HepG2 (cell line): Measurements from ENCODE around the gene RGL3. TPM values are rescaled to one million over a fixed set of nuclear protein-coding genes. Genes with fewer than 3 reads are reported as not detected.

Experiments
- HCFC1 ChIP-seq: fragments of 150-350 bp; IDR thresholded peaks from 2 replicates; pipeline ENCODE4 v1.6.1; 2014; ENCODE audit warnings: low read depth, low read length
- HNRNPUL1 ChIP-seq: fragments of 200-400 bp; formaldehyde crosslinking; IDR thresholded peaks from 2 replicates; pipeline ENCODE4 v1.6.1; 2017; ENCODE audit warnings: low read depth, mild to moderate bottlenecking, low read length, moderate library complexity
- KMT2A ChIP-seq: sonication (generic); formaldehyde crosslinking; IDR thresholded peaks from 2 replicates; pipeline ENCODE4 v1.4.0; 2020; ENCODE audit warnings: missing genetic modification reagents
- SAFB2 ChIP-seq: sonication (generic); formaldehyde crosslinking; IDR thresholded peaks from 2 replicates; pipeline ENCODE4 v1.5.1; 2020; ENCODE audit warnings: missing genetic modification reagents, low read depth, mild to moderate bottlenecking, borderline replicate concordance
- SMARCE1 ChIP-seq: fragments of 450-650 bp; IDR thresholded peaks from 2 replicates; pipeline ENCODE4 v1.6.1; 2017; ENCODE audit warnings: borderline replicate concordance
- STAG1 ChIP-seq: sonication (generic); formaldehyde crosslinking; IDR thresholded peaks from 2 replicates; pipeline ENCODE4 v1.4.0; 2020; ENCODE audit warnings: missing genetic modification reagents
- ZEB1 ChIP-seq: IDR thresholded peaks from 2 replicates; pipeline ENCODE4 v1.6.1; 2012; ENCODE audit warnings: mild to moderate bottlenecking, low read depth, inconsistent platforms; ENCODE audit not compliant: insufficient replicate concordance
- ZNF260 ChIP-seq: sonication (generic); formaldehyde crosslinking; IDR thresholded peaks from 2 replicates; pipeline ENCODE4 v1.4.0; 2020; ENCODE audit warnings: missing genetic modification reagents, low read depth, mild to moderate bottlenecking, borderline replicate concordance
- ZNF318 ChIP-seq: sonication (generic); formaldehyde crosslinking; IDR thresholded peaks from 2 replicates; pipeline ENCODE4 v1.4.0; 2020; ENCODE audit warnings: mild to moderate bottlenecking, missing genetic modification reagents
- ZNF510 ChIP-seq: sonication (generic); formaldehyde crosslinking; IDR thresholded peaks from 2 replicates; pipeline ENCODE4 v1.4.0; 2020; ENCODE audit warnings: low read depth, mild to moderate bottlenecking, missing genetic modification reagents
- ZNF792 ChIP-seq: IDR thresholded peaks from 2 replicates; pipeline ENCODE4 v1.6.1; 2016
- polyA plus RNA-seq, 8 experiments: library from polyadenylated mRNA; depleted of rRNA in 3 of 8; stranded (reverse) in 7 of 8; unstranded in 1 of 8; fragments of >200 nt; fragmentation: Illumina TruSeq in 4 of 8; extraction: Trizol in 4 of 8; gene quantifications; 2 replicates each; pipeline versions ENCODE4 v1.2.1 to v1.2.3, GENCODE V29; 2011 to 2016; ENCODE audit warnings: low read depth in 4 of 8, missing spikeins in 1 of 8, mixed read lengths in 1 of 8; ENCODE audit not compliant: insufficient read depth in 1 of 8
- total RNA-seq, 5 experiments: library from RNA; depleted of rRNA; stranded (reverse); fragments of >200 nt; fragmentation: Illumina TruSeq; extraction: Trizol; gene quantifications; 2 replicates each; pipeline ENCODE4 v1.2.3, GENCODE V29; 2016; ENCODE audit warnings: low read depth in 1 of 5
- TF ChIP-seq, protein P1 (sequence below): sonication (generic); formaldehyde crosslinking; IDR thresholded peaks from 2 replicates; pipeline ENCODE4 v1.5.1; 2020; ENCODE audit warnings: mild to moderate bottlenecking, missing genetic modification reagents, moderate library complexity
- TF ChIP-seq, protein P2 (sequence below): IDR thresholded peaks from 2 replicates; pipeline ENCODE4 v1.6.1; 2016; ENCODE audit warnings: missing compliant biosample characterization, missing genetic modification reagents, borderline replicate concordance

RGL3 gene
- total and polyA plus RNA-seq, 2 of the 13 experiments (the other 11 are each of a cell fraction or from before 2014, with no cell fraction given) = 4.2 to 7.6 TPM

- TF ChIP-seq ZNF318 (CRISPR knock-in tag) (no peak), SMARCE1 (no peak), ZNF260 (CRISPR knock-in tag) (no peak), SAFB2 (CRISPR knock-in tag) (no peak), ZNF510 (CRISPR knock-in tag) (no peak), HNRNPUL1 (no peak), ZEB1 (no peak), KMT2A (no peak), STAG1 (CRISPR knock-in tag) (no peak), ZNF792 (no peak), HCFC1 (no peak)
- TF ChIP-seq, protein P1, sequence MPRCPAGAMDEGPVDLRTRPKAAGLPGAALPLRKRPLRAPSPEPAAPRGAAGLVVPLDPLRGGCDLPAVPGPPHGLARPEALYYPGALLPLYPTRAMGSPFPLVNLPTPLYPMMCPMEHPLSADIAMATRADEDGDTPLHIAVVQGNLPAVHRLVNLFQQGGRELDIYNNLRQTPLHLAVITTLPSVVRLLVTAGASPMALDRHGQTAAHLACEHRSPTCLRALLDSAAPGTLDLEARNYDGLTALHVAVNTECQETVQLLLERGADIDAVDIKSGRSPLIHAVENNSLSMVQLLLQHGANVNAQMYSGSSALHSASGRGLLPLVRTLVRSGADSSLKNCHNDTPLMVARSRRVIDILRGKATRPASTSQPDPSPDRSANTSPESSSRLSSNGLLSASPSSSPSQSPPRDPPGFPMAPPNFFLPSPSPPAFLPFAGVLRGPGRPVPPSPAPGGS (CRISPR knock-in tag) = no peak
- TF ChIP-seq, protein P2, sequence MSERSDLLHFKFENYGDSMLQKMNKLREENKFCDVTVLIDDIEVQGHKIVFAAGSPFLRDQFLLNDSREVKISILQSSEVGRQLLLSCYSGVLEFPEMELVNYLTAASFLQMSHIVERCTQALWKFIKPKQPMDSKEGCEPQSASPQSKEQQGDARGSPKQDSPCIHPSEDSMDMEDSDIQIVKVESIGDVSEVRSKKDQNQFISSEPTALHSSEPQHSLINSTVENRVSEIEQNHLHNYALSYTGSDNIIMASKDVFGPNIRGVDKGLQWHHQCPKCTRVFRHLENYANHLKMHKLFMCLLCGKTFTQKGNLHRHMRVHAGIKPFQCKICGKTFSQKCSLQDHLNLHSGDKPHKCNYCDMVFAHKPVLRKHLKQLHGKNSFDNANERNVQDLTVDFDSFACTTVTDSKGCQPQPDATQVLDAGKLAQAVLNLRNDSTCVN (CRISPR knock-in tag) = no peak
Measured at GRCh38 chr19:11414544-11414943, 4.6 kb downstream of the RGL3 start (continued).
